BE2C (cell line): ENCODE data around the gene PRMT1.
"Not testable (repeated sequence)": the region's sequence is repeated elsewhere in the genome, so short reads cannot be mapped to it uniquely, and the experiment has no call there.

Experiments
- DNase-seq: peaks from one replicate; pipeline ENCODE4 v3.0.0-alpha.2; 2020
- H3K27me3 ChIP-seq: fragments of 250-450 bp; sonication (Bioruptor Pico); 2 replicates; pipeline ENCODE4 v1.5.1; 2020; ENCODE audit warnings: mild to moderate bottlenecking
- H3K36me3 ChIP-seq: fragments of 250-450 bp; sonication (Bioruptor Pico); 2 replicates; pipeline ENCODE4 v1.5.1; 2020; ENCODE audit warnings: mild to moderate bottlenecking
- H3K4me1 ChIP-seq: fragments of 250-450 bp; sonication (Bioruptor Pico); 2 replicates; pipeline ENCODE4 v1.5.1; 2020
- H3K4me3 ChIP-seq: 2 replicates; pipeline ENCODE4 v1.5.1; 2011; ENCODE audit warnings: low read depth, low read length
- H3K9me3 ChIP-seq: fragments of 250-450 bp; sonication (Bioruptor Pico); 2 replicates; pipeline ENCODE4 v1.5.1; 2020
- TF ChIP-seq, protein P1 (sequence below): IDR thresholded peaks from 2 replicates; pipeline ENCODE4 v1.5.1; 2012; ENCODE audit warnings: mild to moderate bottlenecking, low read depth, low read length

Gene PRMT1

GRCh38 chr19:49718511-49718910 is 41.4 kb downstream of the PRMT1 start:
- no peak overlapping the region for H3K4me3 ChIP-seq
- H3K9me3 ChIP-seq, result no peaks in the 10 kb centered on the region
- H3K27me3 ChIP-seq, result no peaks in the 10 kb centered on the region
- DNase-seq, result no peak
- H3K36me3 ChIP-seq, result no peaks in the 10 kb centered on the region
- TF ChIP-seq, protein P1, sequence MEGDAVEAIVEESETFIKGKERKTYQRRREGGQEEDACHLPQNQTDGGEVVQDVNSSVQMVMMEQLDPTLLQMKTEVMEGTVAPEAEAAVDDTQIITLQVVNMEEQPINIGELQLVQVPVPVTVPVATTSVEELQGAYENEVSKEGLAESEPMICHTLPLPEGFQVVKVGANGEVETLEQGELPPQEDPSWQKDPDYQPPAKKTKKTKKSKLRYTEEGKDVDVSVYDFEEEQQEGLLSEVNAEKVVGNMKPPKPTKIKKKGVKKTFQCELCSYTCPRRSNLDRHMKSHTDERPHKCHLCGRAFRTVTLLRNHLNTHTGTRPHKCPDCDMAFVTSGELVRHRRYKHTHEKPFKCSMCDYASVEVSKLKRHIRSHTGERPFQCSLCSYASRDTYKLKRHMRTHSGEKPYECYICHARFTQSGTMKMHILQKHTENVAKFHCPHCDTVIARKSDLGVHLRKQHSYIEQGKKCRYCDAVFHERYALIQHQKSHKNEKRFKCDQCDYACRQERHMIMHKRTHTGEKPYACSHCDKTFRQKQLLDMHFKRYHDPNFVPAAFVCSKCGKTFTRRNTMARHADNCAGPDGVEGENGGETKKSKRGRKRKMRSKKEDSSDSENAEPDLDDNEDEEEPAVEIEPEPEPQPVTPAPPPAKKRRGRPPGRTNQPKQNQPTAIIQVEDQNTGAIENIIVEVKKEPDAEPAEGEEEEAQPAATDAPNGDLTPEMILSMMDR, result no peak
- H3K4me1 ChIP-seq, result no peaks in the 10 kb centered on the region

DNA sequence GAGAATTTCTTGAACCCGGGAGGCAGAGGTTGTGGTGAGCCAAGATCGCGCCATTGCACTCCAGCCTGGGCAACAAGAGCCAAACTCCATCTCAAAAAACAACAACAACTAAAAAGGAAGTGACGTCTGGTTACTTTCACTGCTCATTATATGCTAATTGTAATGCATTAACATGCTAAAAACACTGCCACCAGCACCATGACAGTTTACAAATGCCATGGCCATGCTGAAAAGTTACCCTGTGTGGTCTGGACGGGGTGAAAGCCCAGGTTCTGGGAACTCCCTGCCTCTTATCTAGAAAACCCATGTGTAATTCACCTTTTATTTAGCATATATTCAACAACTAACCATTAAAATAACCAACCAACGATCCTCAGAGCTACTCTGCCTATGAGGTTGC is 41.9 kb downstream of the PRMT1 start:
- Histone ChIP-seq H3K4me1 (no peaks in the 10 kb centered on the region), H3K36me3 (no peaks in the 10 kb centered on the region), H3K9me3 (no peaks in the 10 kb centered on the region), H3K4me3 (no peak overlapping the region), H3K27me3 (no peaks in the 10 kb centered on the region)
- TF ChIP-seq, protein P1, result no peak
- no peak for DNase-seq

- not testable (repeated sequence) for H3K27me3 ChIP-seq, H3K36me3 ChIP-seq, DNase-seq
Measured at GRCh38 chr19:49719420-49719819, 42.3 kb downstream of the PRMT1 start.

DNA sequence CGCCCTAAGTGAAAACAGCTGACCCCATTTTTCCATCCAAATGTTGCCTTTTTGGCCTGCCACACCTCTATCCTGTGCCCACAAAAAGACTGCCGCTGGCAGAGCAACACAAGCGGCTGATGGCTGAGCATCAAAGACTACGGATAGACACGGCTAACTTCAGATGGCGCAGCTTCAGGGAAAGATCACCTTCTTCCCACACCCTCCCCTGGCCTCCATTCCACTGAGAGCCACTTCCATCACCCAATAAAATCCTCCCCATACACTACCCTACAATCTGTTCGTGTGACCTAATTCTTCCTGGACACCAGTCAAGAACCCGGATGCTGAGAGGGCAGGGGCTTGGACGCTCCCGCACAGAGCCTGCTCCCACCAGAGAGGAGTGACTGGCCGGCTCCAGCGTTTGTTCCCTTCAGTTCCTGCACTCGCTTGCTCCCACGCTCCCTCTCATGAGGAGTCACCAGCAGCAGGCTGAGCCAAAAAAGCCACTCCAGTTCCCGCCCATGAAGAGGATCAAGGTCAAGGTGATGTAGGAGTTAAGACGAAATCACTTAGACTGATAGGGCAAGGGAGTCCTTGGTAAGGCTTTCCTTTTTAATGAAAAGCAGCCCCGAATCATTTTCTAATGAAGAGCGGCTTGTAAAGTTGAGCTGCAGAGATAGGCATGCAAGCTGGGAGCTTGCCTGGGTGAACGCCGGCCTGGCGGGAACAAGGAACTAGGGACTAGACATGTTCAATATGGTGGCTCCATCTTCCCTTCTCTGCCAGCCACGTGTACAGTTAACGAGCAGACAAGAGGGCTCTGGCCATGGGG is 50.4 kb downstream of the PRMT1 start:
- DNase-seq, result no peak

More at GRCh38 chr19:49719420-49719819, 42.3 kb downstream of the PRMT1 start:
- not testable (repeated sequence) for H3K4me3 ChIP-seq, H3K4me1 ChIP-seq, H3K9me3 ChIP-seq

DNA sequence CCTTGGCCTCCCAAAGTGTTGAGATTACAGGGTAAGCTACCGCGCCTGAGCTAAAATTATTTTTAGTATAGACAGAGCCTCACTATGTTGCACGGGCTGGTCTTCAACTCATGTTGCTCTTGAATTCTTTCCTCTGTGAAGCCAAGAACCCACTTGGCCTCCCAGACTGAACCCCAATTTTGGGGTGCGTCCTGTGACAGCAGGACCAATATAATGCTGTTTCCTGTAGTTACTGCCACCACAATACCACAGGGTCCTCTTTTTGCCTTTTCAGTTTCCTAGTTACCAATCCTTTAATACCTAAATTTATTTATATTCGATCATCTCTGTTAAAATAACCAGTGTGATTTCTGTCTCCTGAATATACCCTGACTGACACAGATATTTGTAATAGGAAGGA is 53.1 kb downstream of the PRMT1 start:
- no peaks in the 10 kb centered on the region for H3K27me3 ChIP-seq
- no peaks in the 10 kb centered on the region for H3K36me3 ChIP-seq
- TF ChIP-seq, protein P1, result no peak
- no peak overlapping the region for H3K4me3 ChIP-seq
- DNase-seq, result no peak
- 0 out of 2 replicates have a peak, but pooled peaks cover 3% of the 10 kb centered on the region for H3K4me1 ChIP-seq
- H3K9me3 ChIP-seq, result no peaks in the 10 kb centered on the region; the same call in 1 of the 2 replicates

More for the DNA sequence above, 50.4 kb downstream of the PRMT1 start:
- H3K27me3 ChIP-seq, result no peaks in the 10 kb centered on the region
- no peaks in the 10 kb centered on the region; the same call in 1 of the 2 replicates for H3K9me3 ChIP-seq
- TF ChIP-seq, protein P1, result no peak
- H3K4me1 ChIP-seq, result 0 out of 2 replicates have a peak, but pooled peaks cover 3% of the 10 kb centered on the region
- H3K4me3 ChIP-seq, result no peak overlapping the region
- no peaks in the 10 kb centered on the region for H3K36me3 ChIP-seq
